Activated effector memory CD4-positive, alpha-beta T cell treated with Interleukin-2 at 50 U/mL for 16 hours (primary cell): ENCODE data around the gene KMT2B.
"Not testable (repeated sequence)": the region's sequence is repeated elsewhere in the genome, so short reads cannot be mapped to it uniquely, and the experiment has no call there.

ENCODE experiments used
- DNase-seq: peaks from one replicate; pipeline ENCODE4 v3.0.0-alpha.2; 2020

The KMT2B gene

DNA sequence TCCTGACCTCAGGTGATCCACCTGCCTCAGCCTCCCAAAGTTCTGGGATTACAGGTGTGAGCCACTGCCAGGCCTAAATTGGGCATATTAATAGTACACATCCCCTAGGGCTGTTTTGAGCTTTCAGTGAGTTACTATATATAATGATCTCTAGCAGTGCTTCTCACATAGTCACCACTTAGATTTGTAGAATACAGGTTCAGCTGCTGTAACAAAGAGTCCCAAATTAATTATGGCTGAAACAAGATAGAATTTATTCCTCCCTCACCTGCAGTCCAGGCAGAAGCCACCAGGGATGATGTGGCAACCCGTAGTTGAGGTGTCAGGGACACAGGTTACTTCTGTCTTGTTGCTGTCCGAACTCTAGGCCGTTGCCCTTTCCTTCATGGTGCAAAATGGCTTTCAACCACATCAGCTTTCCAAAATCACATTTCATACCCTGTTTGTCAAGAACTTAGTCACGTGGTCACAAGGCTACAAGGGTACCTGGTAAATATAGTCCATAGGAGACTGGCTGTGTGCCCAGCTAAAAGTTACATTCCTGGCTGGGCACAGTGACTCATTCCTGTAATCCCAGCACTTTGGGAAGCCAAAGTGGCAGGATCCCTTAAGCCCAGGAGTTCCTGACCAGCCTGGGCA is 43.0 kb downstream of the KMT2B start:
- no peak for DNase-seq

DNA sequence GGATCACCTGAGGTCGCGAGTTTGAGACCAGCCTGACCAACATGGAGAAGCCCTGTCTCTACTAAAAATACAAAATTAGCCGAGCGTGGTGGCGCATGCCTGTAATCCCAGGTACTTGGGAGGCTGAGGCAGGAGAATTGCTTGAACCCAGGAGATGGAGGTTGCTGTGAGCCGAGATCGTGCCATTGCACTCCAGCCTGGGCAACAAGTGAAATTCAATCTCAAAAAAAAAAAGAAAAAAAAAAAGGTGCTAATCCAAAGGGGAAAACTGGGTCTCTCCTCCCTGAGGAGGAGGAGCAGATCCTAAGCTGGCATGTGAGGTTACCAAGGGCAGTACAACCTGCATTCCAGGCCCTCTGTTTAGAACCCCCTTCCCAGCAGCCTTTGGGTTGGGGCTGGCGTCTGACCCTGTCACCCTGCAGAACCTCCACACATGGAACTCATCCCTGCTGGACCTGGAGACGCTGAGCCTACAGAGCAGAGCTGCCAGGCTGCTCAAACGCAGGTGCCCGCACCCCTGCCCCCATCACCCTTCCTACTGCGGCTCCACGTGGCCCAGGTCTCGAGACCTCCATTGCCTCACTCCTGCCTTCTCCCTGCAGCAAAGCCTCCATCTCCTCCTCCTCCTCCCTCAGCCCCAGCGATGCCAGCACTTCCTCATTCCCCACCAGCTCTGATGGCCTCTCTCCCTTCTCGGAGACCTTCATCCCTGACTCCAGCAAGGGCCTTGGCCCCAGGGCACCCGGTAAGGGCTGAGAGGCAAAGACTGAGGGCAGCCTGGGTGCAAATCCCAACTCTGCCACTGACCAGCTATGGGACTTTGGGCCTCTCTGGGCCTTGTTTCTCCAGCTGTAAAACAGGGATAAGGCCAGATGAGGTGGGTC is 46.9 kb downstream of the KMT2B start:
- DNase-seq, result no peak

DNA sequence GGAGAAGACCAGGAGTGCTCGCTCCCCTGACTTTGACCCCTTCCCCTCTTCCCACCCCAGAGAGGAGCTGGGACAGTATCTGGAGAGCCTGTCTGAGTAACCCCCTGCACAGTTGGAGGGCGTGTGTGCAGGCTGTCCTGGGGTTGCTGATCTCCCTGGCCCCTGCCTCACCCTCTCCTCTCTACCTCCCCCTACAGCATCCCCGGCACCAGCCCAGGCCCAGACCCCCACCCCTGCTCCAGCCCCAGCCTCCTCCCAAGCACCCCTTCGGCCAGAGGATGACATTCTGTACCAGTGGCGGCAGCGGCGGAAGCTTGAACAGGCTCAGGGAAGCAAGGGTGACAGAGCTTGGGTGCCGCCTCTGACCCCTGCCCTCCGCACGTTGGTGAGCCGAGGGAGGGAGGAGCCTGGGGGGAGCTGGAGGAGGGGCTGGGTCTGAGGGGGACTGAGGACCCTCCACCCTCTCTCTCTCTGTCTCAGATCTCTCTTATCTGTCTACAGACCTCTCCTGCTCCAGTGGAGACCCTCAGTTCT is 48.8 kb downstream of the KMT2B start:
- DNase-seq, result no peak

DNA sequence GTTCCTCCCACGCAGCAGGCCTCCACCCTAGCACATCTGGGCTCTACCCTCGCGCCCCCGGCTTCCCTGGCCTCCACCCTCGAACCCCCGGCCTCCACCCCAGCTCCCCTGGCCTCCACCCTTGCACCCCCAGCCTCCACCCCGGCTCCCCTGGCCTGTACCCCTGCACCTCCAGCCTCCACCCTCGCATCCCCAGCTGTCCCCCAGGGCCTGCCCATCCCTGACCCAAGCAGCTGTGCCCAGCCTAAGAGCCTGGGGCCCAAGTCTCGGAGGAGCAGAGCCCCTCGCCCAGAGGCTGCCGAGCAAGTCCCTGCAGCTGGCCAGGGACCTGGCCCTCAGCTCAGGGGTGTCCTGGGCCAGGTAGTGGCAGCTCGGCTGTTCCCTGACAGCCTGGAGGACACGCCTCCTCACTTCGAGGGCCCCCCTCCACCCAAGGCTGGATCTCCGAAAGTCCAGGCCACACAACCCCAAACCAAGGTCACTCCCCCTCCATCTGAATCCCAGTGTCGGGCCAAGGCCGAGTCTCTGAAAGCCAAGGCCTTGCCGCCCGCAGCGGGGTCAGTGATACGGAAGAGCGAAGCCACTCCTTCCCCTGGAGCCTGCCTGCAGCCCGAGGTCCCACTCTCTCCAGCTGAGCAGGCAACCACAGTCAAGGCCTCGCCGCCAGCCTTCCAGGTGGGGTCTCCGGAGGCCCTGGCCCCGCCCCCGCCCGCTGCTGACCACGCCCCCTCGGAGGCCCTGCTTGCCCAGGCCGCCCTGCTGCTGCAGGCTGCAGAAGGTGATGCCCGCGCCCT is 49.7 kb downstream of the KMT2B start:
- DNase-seq, result no peak

GRCh38 chr19:35768082-35768421 is 50.2 kb downstream of the KMT2B start:
- DNase-seq, result no peak

DNA sequence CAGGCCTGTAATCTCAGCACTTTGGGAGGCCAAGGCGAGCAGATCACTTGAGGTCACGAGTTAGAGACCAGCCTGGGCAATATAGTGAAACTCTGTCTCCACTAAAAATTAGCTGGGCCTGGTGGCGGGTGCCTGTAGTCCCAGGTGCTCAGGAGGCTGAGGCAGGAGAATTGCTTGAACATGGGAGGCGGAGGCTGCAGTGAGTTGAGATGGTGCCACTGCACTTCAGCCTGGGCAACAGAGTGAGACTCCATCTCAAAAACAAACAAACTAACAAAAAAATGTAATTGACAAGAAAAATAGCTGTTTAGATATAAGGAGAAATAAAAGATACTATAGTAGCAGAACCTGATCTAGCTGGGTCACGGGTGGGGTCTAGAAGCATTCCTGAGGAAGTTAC is 54.6 kb downstream of the KMT2B start:
- not testable (repeated sequence) for DNase-seq

GRCh38 chr19:35773020-35773806 is 55.4 kb downstream of the KMT2B start:
- DNase-seq, result no peak

DNA sequence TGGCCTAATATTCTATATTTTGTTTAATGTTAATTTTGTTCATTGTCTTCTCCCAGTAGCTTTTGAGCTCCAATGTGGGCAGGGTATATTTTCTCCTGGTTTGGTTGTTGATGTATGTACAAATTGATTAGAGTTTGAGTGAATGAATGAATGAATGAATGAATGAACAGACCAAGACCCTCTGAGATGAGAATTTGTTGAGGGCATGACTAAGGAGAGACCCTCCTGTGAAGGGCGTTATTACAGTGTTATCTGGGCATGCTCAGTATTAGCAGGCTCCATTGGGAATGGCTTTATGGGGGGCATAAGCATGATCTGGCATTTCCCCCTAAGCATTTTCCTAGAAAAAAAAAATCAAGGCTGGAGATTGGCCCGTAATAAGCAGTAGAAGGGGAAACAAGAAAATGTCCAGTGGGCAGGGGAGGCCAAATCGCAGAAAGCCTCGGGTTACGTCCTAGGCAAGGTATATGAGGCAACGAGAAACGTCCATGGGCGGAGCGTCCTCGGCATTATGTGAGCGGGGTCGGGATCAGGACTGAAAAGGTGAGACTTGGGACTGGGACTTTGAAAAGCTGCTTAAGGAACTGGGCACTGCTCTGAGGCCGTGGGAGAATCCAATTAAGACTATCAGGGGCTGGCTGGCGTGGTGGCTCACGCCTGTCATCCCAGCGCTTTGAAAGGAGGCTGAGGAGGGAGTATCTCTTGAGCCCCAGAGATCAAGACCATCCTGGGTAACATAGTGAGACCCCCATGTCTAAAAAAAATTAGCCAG is 56.7 kb downstream of the KMT2B start:
- no peak for DNase-seq

GRCh38 chr19:35775046-35775297 is 57.2 kb downstream of the KMT2B start:
- DNase-seq, result no peak

DNA sequence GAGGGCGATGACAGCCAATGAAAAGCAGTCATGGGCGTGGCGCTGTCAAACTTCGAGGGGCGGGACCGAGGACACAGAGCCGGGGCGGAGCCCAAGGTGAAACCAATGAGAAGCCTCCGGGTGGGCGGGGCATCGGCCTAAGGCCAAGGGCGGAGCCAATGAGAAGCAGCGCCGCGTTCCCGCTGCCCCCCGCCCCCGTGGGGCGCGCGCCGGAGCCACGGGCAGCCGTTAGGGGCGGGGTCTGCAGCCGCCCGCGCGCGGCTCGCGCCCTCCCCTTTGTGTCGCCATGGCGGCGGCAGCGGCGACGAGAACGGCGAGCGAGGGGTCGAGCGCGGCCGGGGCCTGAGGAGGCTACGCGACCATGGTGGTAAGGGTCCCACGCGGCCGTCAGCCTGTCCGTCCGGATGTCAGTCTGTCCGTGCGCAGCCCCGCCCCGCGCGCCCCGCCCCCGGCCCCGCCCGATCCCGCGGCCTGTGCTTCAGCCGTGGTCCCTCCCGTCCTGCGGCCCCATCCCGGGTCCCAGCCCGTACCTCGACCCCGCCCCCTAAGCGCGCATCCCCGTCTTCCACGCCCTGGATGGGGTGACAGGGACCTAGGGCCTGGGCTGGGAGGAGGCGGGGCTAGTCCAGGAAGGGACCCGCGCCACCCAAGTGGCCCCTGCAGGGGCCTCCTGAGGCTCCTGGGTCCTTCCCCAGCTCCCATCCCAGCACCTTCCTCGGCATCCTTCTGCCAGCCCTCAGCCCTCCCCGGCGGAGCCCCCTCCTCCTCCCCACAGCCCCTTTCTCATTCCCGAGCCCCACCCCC is 57.7 kb downstream of the KMT2B start, which contains the start of gene ARHGAP33:
Gene ARHGAP33, plus strand, starts transcription at position 267 of the 804 bp plus-strand sequence. Its CDS starts 95 bp downstream, at position 362.
- peak; percentile 97 for DNase-seq

- no peak for DNase-seq
Measured at GRCh38 chr19:35776102-35776788, 58.4 kb downstream of the KMT2B start.

DNA sequence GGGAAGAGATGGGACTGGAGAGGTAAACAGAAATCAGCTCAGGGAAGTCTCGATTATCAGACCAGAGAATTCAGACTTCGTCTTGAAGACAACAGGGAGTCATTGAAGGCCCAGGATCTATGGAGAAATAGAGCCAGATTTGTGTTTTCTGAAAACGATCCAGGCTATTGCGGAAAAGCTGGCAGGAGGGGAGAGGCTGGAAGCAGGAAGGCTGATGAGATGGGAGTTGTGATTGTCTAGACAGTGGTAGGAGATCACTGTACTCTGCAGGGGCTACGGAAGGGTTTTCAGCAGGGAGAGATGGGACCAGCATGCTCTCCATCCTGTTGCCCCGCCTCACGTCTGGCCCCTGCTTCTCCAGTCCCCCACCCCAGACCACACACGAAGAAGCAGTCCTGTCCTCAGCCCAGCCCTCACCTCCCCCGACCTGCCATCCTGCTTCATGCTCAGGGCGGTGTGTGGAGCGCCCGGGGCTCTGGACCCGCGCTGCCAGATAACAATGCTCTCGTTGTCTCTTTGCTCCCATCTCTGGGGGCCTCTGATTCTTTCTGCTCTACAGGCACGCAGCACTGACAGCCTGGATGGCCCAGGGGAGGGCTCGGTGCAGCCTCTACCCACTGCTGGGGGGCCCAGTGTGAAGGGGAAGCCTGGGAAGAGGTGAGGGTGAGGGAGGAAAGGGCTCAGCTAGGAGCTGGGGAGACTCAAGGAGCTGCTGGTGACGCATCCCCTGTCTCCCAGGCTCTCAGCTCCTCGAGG is 59.5 kb downstream of the KMT2B start:
- DNase-seq, result no peak

- no peak for DNase-seq
Measured at GRCh38 chr19:35777961-35778360, 60.2 kb downstream of the KMT2B start.

DNA sequence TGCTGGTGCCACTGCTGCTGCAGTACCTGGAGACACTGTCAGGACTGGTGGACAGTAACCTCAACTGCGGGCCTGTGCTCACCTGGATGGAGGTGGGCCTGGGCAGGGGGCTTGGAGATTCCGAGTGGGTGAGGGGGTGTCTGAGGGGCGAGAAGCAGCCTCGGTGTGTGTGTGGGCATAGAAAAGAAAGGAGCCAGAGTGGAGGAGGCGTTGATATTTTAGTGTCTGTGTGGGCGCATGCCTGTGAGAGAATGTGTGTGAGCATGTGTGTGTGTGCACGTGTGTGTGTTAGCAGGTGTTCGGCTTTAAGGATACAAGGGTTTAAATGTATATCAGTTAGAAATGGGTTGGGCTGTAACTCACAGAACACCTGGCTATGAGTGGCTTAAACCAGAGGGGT is 61.2 kb downstream of the KMT2B start:
- DNase-seq, result no peak

- no peak for DNase-seq
Measured at GRCh38 chr19:35780058-35780457, 62.3 kb downstream of the KMT2B start.

DNA sequence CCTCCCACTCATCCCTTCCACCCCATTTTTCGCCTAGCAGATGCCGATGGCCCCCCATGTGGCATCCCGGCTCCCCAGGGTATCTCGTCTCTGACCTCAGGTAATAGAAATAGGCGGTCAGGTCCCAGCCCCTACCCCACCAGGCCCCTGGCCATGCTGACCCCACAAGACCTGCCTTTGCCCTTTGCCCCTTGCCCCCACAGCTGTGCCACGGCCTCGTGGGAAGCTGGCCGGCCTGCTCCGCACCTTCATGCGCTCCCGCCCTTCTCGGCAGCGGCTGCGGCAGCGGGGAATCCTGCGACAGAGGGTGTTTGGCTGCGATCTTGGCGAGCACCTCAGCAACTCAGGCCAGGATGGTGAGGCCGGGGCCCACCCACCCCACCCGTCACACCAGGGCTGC is 62.9 kb downstream of the KMT2B start:
- no peak for DNase-seq

- DNase-seq, result no peak
Measured at GRCh38 chr19:35781650-35782049, 63.8 kb downstream of the KMT2B start.

GRCh38 chr19:35782589-35782988 is 64.8 kb downstream of the KMT2B start:
- no peak for DNase-seq
